A549 (cell line): ENCODE data around the gene SRGAP3. TPM values are rescaled to one million over a fixed set of nuclear protein-coding genes. Genes with fewer than 3 reads are reported as not detected.

Experiments
- ATAC-seq, 2 experiments: fragments of 200-7000 bp in 1 of 2; fragments of >200 bp in 1 of 2; cut with Nextera tagmentation in 1 of 2; cut with Tn5 transposase in 1 of 2; 3 replicates each; pipeline versions ENCODE4 v1.8.0 to v1.9.1; 2018 to 2020; ENCODE audit warnings: mild to moderate bottlenecking in 1 of 2, moderate library complexity in 1 of 2
- CTCF ChIA-PET: fragments of 300-600 bp; sonication (Branson Sonifier 250); formaldehyde crosslinking; extraction: SDS; loops from one replicate; lab custom pipeline; 2021; ENCODE audit warnings: antibody characterized with exemption, inconsistent platforms; lab: Yijun Ruan, JAX
- POLR2A ChIA-PET: fragments of 350-600 bp; formaldehyde crosslinking; extraction: SDS; loops from one replicate; lab custom pipeline; 2021; ENCODE audit warnings: antibody characterized with exemption, inconsistent platforms; lab: Yijun Ruan, JAX
- DNase-seq, 2 experiments: peaks; one replicate each; pipeline versions ENCODE4 v3.0.0 to v3.0.0-alpha.2; 2011 to 2016; ENCODE audit warnings: low read depth in 1 of 2, low spot score in 1 of 2
- FAIRE-seq: peaks from 2 replicates; lab custom pipeline; 2011; peaks lifted over from hg19 to GRCh38; lab: Jason Lieb, UNC
- H3K27ac ChIP-seq, 2 experiments: fragments of >200 bp; sonication (Bioruptor Twin); formaldehyde crosslinking; 3 replicates each; pipeline ENCODE4 v1.5.1; 2016 to 2017
- H3K4me1 ChIP-seq: fragments of >200 bp; sonication (Bioruptor Twin); formaldehyde crosslinking; 3 replicates; pipeline ENCODE4 v1.6.1; 2016
- H3K4me2 ChIP-seq: fragments of >200 bp; sonication (Bioruptor Twin); formaldehyde crosslinking; 3 replicates; pipeline ENCODE4 v1.6.1; 2016
- H3K4me3 ChIP-seq: fragments of >200 bp; sonication (Bioruptor Twin); formaldehyde crosslinking; 3 replicates; pipeline ENCODE4 v1.5.1; 2016
- H3K9me3 ChIP-seq: fragments of >200 bp; sonication (Bioruptor Twin); formaldehyde crosslinking; 3 replicates; pipeline ENCODE4 v1.6.1; 2016
- ATOH8 ChIP-seq: fragments of 250-450 bp; sonication (Bioruptor Pico); IDR thresholded peaks from 2 replicates; pipeline ENCODE4 v1.5.0; 2020; ENCODE audit warnings: low read depth, mild to moderate bottlenecking, moderate library complexity
- BCL3 ChIP-seq: fragments of >200 bp; sonication (Bioruptor Twin); formaldehyde crosslinking; IDR thresholded peaks from 3 replicates; pipeline ENCODE4 v1.6.1; 2016
- CBX8 ChIP-seq: fragments of 200-600 bp; sonication (generic); IDR thresholded peaks from 2 replicates; pipeline ENCODE4 v1.6.1; 2016
- CEBPB ChIP-seq, 2 experiments: fragments of >200 bp in 1 of 2; sonication (Bioruptor Twin) in 1 of 2; formaldehyde crosslinking in 1 of 2; IDR thresholded peaks; 2 replicates each; pipeline ENCODE4 v1.6.1; 2012 to 2016
- CTCF ChIP-seq: fragments of >200 bp; sonication (Bioruptor Twin); formaldehyde crosslinking; IDR thresholded peaks from 3 replicates; pipeline ENCODE4 v1.5.1; 2016
- ELK1 ChIP-seq: fragments of 150-350 bp; IDR thresholded peaks from 2 replicates; pipeline ENCODE4 v1.6.1; 2014; ENCODE audit warnings: low read depth, mild to moderate bottlenecking, low read length
- FOSB ChIP-seq: fragments of 250-450 bp; sonication (Bioruptor Pico); IDR thresholded peaks from 2 replicates; pipeline ENCODE4 v1.5.0; 2020; ENCODE audit warnings: mild to moderate bottlenecking, moderate library complexity
- FOSL2 ChIP-seq, 2 experiments: fragments of 450-650 bp in 1 of 2; fragments of >200 bp in 1 of 2; sonication (Bioruptor Twin) in 1 of 2; formaldehyde crosslinking; IDR thresholded peaks; 2 replicates each; pipeline versions ENCODE4 v1.5.0 to v1.6.1; 2016 to 2020; ENCODE audit warnings: mild to moderate bottlenecking in 1 of 2, moderate library complexity in 1 of 2
- FOXS1 ChIP-seq: fragments of 250-450 bp; sonication (Bioruptor Pico); IDR thresholded peaks from 2 replicates; pipeline ENCODE4 v1.5.0; 2020; ENCODE audit warnings: mild to moderate bottlenecking, moderate library complexity
- GATA3 ChIP-seq: IDR thresholded peaks from 2 replicates; pipeline ENCODE4 v1.6.1; 2012; ENCODE audit warnings: borderline replicate concordance
- HEYL ChIP-seq: fragments of 250-450 bp; sonication (Bioruptor Pico); IDR thresholded peaks from 2 replicates; pipeline ENCODE4 v1.8.0; 2021; ENCODE audit warnings: mild to moderate bottlenecking, moderate library complexity
- HMGXB4 ChIP-seq: fragments of 250-450 bp; sonication (Bioruptor Pico); IDR thresholded peaks from 2 replicates; pipeline ENCODE4 v1.5.0; 2021; ENCODE audit warnings: mild to moderate bottlenecking, moderate library complexity, borderline replicate concordance
- HOXB5 ChIP-seq: fragments of 250-450 bp; sonication (Bioruptor Pico); IDR thresholded peaks from 2 replicates; pipeline ENCODE4 v1.5.0; 2020; ENCODE audit warnings: mild to moderate bottlenecking, moderate library complexity
- JUN ChIP-seq, 2 experiments: fragments of >200 bp; sonication (Bioruptor Twin); formaldehyde crosslinking; IDR thresholded peaks; 2 replicates in 1 of 2; 3 replicates in 1 of 2; pipeline ENCODE4 v1.6.1; 2016 to 2017
- MAZ ChIP-seq: fragments of 150-350 bp; IDR thresholded peaks from 2 replicates; pipeline ENCODE4 v1.6.1; 2014; ENCODE audit warnings: antibody characterized with exemption, low read depth, low read length, borderline replicate concordance
- NFE2L2 ChIP-seq: fragments of 150-350 bp; conservative IDR thresholded peaks from 2 replicates; pipeline ENCODE4 v1.6.1; 2014; ENCODE audit warnings: low read length
- PHF8 ChIP-seq: fragments of 200-600 bp; sonication (generic); IDR thresholded peaks from 2 replicates; pipeline ENCODE4 v1.6.1; 2016; ENCODE audit warnings: low read depth, mild to moderate bottlenecking, antibody characterized with exemption, moderate library complexity, borderline replicate concordance
- RARB ChIP-seq: fragments of 250-450 bp; sonication (Bioruptor Pico); IDR thresholded peaks from 2 replicates; pipeline ENCODE4 v1.8.0; 2021; ENCODE audit warnings: mild to moderate bottlenecking, moderate library complexity
- USF2 ChIP-seq: fragments of 450-650 bp; IDR thresholded peaks from 2 replicates; pipeline ENCODE4 v1.6.1; 2014; ENCODE audit warnings: antibody characterized with exemption
- ZC3H11A ChIP-seq: fragments of 450-650 bp; IDR thresholded peaks from 2 replicates; pipeline ENCODE4 v1.6.1; 2014; ENCODE audit warnings: antibody characterized with exemption, mild to moderate bottlenecking
- ZFP36 ChIP-seq: fragments of 450-650 bp; IDR thresholded peaks from 2 replicates; pipeline ENCODE4 v1.6.1; 2014; ENCODE audit warnings: borderline replicate concordance; ENCODE audit not compliant: partially characterized antibody
- ZSCAN20 ChIP-seq: fragments of 250-450 bp; sonication (Bioruptor Pico); IDR thresholded peaks from 2 replicates; pipeline ENCODE4 v1.8.0; 2022; ENCODE audit warnings: mild to moderate bottlenecking, moderate library complexity
- WGBS: methylation state at CpG from one replicate; pipeline ENCODE4 v1.1.6; 2017; ENCODE audit errors: missing lambda C conversion rate; 5-methylcytosine and 5-hydroxymethylcytosine counted together
- polyA plus RNA-seq, 4 experiments: library from polyadenylated mRNA; depleted of rRNA in 3 of 4; stranded (reverse); fragments of >200 nt; fragmentation: RNase III in 1 of 4; extraction: RNeasy Plus Mini Kit Qiagen cat#74134 plus additional on column Dnase treatment in 1 of 4; gene quantifications; 2 replicates in 3 of 4; 3 replicates in 1 of 4; pipeline ENCODE4 v1.2.3, GENCODE V29; 2011 to 2017

Gene SRGAP3
- polyA plus RNA-seq, 2 of the 4 experiments (the other 2 are of a cell fraction): 1.6 to 2.5 TPM

GRCh38 chr3:9184461-9184835 lies 65.0 kb downstream of the SRGAP3 start:
- POLR2A ChIA-PET: no interaction called here
- ATAC-seq: no peak
- no peak overlapping the region for H3K27ac ChIP-seq
- TF ChIP-seq FOSL2 (IDR thresholded peaks at IDR 0.05) (no peak), FOSL2 (CRISPR knock-in tag; IDR thresholded peaks at IDR 0.05) (no peak), ZFP36 (no peak), ZSCAN20 (CRISPR knock-in tag) (no peak), PHF8 (no peak), HEYL (no peak), ZC3H11A (no peak), BCL3 (no peak), HOXB5 (CRISPR knock-in tag) (no peak), ATOH8 (no peak)
- no peak for FAIRE-seq
- H3K9me3 ChIP-seq: no peaks in the 10 kb centered on the region
- CTCF ChIA-PET: no interaction called here
- no peak overlapping the region for H3K4me2 ChIP-seq
- no peak overlapping the region for H3K4me3 ChIP-seq
- no peaks in the 10 kb centered on the region for H3K4me1 ChIP-seq
- DNase-seq: no peak
- 75% methylated on average over 4 of the region's 4 CpGs for WGBS

- no peak overlapping the region for H3K27ac ChIP-seq
- CTCF ChIA-PET: no interaction called here
- no peak for FAIRE-seq
Measured at GRCh38 chr3:9183811-9184460, 65.5 kb downstream of the SRGAP3 start.

More at GRCh38 chr3:9183811-9184460, 65.5 kb downstream of the SRGAP3 start:
- Histone ChIP-seq H3K4me2 (no peak overlapping the region), H3K4me3 (no peak overlapping the region), H3K9me3 (no peaks in the 10 kb centered on the region), H3K4me1 (no peaks in the 10 kb centered on the region)
- POLR2A ChIA-PET: no interaction called here
- DNase-seq (no peak), ATAC-seq (no peak)
- 76% methylated on average over 9 of the region's 10 CpGs for WGBS
- no peak for TF ChIP-seq CBX8
- no peak for TF ChIP-seq FOSB
- TF ChIP-seq RARB (CRISPR knock-in tag): no peak
- TF ChIP-seq JUN (IDR thresholded peaks at IDR 0.05): no peak
- TF ChIP-seq USF2: no peak
- TF ChIP-seq FOXS1 (CRISPR knock-in tag): no peak
- TF ChIP-seq HOXB5 (CRISPR knock-in tag): no peak
- no peak for TF ChIP-seq ELK1
- no peak for TF ChIP-seq NFE2L2
- TF ChIP-seq GATA3: no peak
- TF ChIP-seq ZFP36: no peak
- no peak for TF ChIP-seq PHF8
- TF ChIP-seq CEBPB (IDR thresholded peaks at IDR 0.05): no peak
- TF ChIP-seq HMGXB4: no peak
- TF ChIP-seq MAZ: no peak
- TF ChIP-seq CTCF: no peak
